GM12864 (cell line): Measurements from ENCODE around the gene PRR35.
"Not testable (repeated sequence)": the region's sequence is repeated elsewhere in the genome, so short reads cannot be mapped to it uniquely, and the experiment has no call there.

Experiments used
- DNase-seq: peaks from one replicate; pipeline ENCODE4 v3.0.0-alpha.2; 2011; ENCODE audit warnings: low read depth
- H3K4me3 ChIP-seq: 2 replicates; pipeline ENCODE4 v1.5.1; 2011; ENCODE audit warnings: mild to moderate bottlenecking, low read depth, low read length, control low read depth
- CTCF ChIP-seq: IDR thresholded peaks from 2 replicates; pipeline ENCODE4 v1.5.1; 2011; ENCODE audit warnings: low read depth, mild to moderate bottlenecking, moderate library complexity, low read length, control low read depth, inconsistent platforms; ENCODE audit errors: missing control alignments

Gene PRR35

GRCh38 chr16:593807-594206 is 33.6 kb downstream of the PRR35 start:
- H3K4me3 ChIP-seq, result no peak overlapping the region
- DNase-seq, result no peak
- TF ChIP-seq CTCF, result no peak

GRCh38 chr16:595094-595528 is 34.9 kb downstream of the PRR35 start:
- no peak for DNase-seq
- no peak for TF ChIP-seq CTCF
- H3K4me3 ChIP-seq, result no peak overlapping the region

GRCh38 chr16:595942-596735 is 35.9 kb downstream of the PRR35 start:
- DNase-seq, result no peak

GRCh38 chr16:596736-597060 is 36.5 kb downstream of the PRR35 start:
- TF ChIP-seq CTCF, result no peak
- H3K4me3 ChIP-seq, result no peak overlapping the region
- no peak for DNase-seq

More at GRCh38 chr16:595942-596735, 35.9 kb downstream of the PRR35 start:
- H3K4me3 ChIP-seq, result no peak overlapping the region
- no peak for TF ChIP-seq CTCF

GRCh38 chr16:597655-598054 is 37.5 kb downstream of the PRR35 start:
- not testable (repeated sequence) for DNase-seq, H3K4me3 ChIP-seq

- DNase-seq, result no peak
- H3K4me3 ChIP-seq, result no peak overlapping the region
- no peak for TF ChIP-seq CTCF
These were observed 38.9 kb downstream of the PRR35 start for GRCh38 chr16:598823-599739.

- TF ChIP-seq CTCF, result peak; percentile 6
- no peak overlapping the region for H3K4me3 ChIP-seq
- DNase-seq, result no peak
These were observed 40.6 kb downstream of the PRR35 start for GRCh38 chr16:600781-601180.
